Activated T-helper 2 cell treated with anti-CD3 and anti-CD28 coated beads, Interferon-gamma antibody, Interleukin-2, Interleukin-4, amounts not matched to agents 10 μg/mL and 5 μg/mL and 100 μg/mL, durations not matched to agents 14 hours and 24 hours and 36 hours (primary cell): Measurements from ENCODE around the gene ZNF780A. TPM values are rescaled to one million over a fixed set of nuclear protein-coding genes. Genes with fewer than 3 reads are reported as not detected.

Source experiments
- DNase-seq: peaks from one replicate; pipeline ENCODE4 v3.0.0; 2021; ENCODE audit warnings: low spot score
- H3K27ac Mint-ChIP-seq: one replicate; pipeline ENCODE4 v1.8.0; 2021; ENCODE audit warnings: mixed read lengths
- H3K27me3 Mint-ChIP-seq: one replicate; pipeline ENCODE4 v1.8.0; 2021; ENCODE audit warnings: low read depth, mixed read lengths
- H3K36me3 Mint-ChIP-seq: one replicate; pipeline ENCODE4 v1.8.0; 2021; ENCODE audit warnings: low read depth, mixed read lengths
- H3K4me1 Mint-ChIP-seq: one replicate; pipeline ENCODE4 v1.8.0; 2021; ENCODE audit warnings: low read depth, mixed read lengths
- H3K4me3 Mint-ChIP-seq: one replicate; pipeline ENCODE4 v1.8.0; 2021; ENCODE audit warnings: low read depth, mild to moderate bottlenecking, moderate library complexity, mixed read lengths
- H3K9me3 Mint-ChIP-seq: one replicate; pipeline ENCODE4 v1.8.0; 2021; ENCODE audit warnings: mixed read lengths
- intact Hi-C: fragments of 100-400 bp; cut with micrococcal nuclease; formaldehyde crosslinking; loops from one replicate; pipeline ENCODE4 v1.15.1; 2023
- total RNA-seq: library from RNA; stranded (reverse); gene quantifications from 2 replicates; pipeline ENCODE4 v1.2.3, GENCODE V29; 2022

Gene ZNF780A
- total RNA-seq, 1 donor from 2014 or later: 19.9 TPM

DNA sequence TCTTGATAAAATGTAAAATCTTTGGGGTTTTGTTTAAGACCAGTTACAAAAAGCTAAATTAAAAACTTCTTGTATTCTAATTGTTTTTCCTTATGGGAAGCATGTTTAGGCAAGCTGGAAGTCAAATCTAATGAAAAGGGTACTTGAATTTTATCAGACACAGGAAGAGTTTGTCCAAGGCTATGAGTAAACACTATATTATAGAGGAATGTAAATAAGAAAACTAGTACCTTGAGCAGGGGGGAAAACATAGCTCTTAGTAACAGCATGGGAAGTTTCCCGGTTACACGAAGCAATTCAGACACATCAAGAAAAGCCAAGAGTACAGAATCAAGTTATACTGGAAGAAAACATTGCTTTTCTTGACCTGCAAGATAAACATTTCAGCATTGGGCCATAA is 19.8 kb upstream of the ZNF780A start:
- H3K9me3 Mint-ChIP-seq: peaks cover 5% of the 10 kb centered on the region
- no peak overlapping the region for H3K27ac Mint-ChIP-seq
- intact Hi-C loops: no loop called here
- H3K4me1 Mint-ChIP-seq: no peaks in the 10 kb centered on the region
- no peaks in the 10 kb centered on the region for H3K36me3 Mint-ChIP-seq
- no peaks in the 10 kb centered on the region for H3K27me3 Mint-ChIP-seq
- no peak overlapping the region for H3K4me3 Mint-ChIP-seq
- DNase-seq: no peak

DNA sequence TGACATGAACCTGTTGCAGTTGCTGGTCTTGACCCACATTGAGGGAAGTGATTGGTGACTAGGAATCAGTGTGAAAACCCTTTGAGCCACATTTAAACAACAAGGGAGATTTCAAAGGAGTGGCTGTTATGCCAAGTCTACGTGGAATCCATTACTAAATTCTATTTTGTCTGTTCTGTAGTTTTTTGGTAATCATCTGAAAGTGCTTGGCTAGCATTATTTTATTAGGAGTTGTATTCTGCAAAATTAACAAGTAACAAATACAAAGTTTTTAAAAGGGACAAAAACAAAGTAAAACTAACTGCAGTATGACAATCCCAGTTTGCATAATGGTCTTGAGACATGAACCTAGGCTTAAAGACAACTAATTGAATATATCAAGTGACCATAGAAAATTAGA is 14.0 kb upstream of the ZNF780A start:
- Mint-ChIP-seq H3K9me3 (peaks cover 5% of the 10 kb centered on the region), H3K4me3 (no peak overlapping the region), H3K27me3 (no peaks in the 10 kb centered on the region), H3K27ac (no peak overlapping the region), H3K36me3 (no peaks in the 10 kb centered on the region), H3K4me1 (no peaks in the 10 kb centered on the region)
- no peak for DNase-seq
- intact Hi-C loops: no loop called here

DNA sequence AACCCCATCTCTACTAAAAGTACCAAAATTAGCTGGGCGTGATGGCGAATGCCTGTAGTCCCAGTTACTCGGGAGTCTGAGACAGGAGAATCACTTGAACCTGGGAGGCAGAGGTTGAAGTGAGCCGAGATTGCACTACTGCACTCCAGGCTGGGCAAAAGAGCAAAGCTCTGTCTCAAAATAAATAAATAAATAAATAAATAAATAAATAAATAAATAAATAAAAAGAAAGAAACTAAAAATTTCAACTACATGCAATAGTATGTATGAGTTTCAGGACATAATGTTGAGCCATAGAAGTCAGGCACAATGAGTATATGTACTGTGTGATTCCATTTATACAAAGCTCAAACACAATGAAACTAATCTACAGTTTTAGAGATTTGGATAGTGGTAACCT is 12.9 kb upstream of the ZNF780A start:
- Mint-ChIP-seq H3K4me3 (no peak overlapping the region), H3K27ac (no peak overlapping the region), H3K4me1 (no peaks in the 10 kb centered on the region), H3K27me3 (peaks cover 5% of the 10 kb centered on the region), H3K9me3 (peaks cover 5% of the 10 kb centered on the region), H3K36me3 (no peaks in the 10 kb centered on the region)
- DNase-seq: no peak
- intact Hi-C loops: no loop called here

DNA sequence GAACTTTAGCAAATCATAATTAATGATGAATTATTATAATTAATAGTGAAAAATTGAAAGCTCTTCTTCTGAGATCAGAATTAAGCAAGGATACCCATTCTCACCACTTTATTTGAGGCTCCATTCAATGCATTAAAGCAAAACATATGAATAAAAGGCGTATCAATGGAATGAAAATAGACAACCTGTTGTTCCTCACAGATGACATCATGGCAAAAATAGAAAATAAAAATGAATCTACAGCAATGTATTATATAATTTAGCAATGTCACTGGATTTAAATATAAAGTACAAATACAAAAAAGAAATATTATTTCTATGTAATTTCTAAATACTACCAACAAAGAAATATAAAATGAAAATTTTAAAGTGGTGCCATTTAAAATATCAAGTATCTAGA is 11.1 kb upstream of the ZNF780A start:
- Mint-ChIP-seq H3K4me1 (no peaks in the 10 kb centered on the region), H3K27ac (no peak overlapping the region), H3K36me3 (no peaks in the 10 kb centered on the region), H3K4me3 (no peak overlapping the region), H3K9me3 (peaks cover 5% of the 10 kb centered on the region), H3K27me3 (peaks cover 12% of the 10 kb centered on the region)
- DNase-seq: no peak
- intact Hi-C loops: no loop called here

DNA sequence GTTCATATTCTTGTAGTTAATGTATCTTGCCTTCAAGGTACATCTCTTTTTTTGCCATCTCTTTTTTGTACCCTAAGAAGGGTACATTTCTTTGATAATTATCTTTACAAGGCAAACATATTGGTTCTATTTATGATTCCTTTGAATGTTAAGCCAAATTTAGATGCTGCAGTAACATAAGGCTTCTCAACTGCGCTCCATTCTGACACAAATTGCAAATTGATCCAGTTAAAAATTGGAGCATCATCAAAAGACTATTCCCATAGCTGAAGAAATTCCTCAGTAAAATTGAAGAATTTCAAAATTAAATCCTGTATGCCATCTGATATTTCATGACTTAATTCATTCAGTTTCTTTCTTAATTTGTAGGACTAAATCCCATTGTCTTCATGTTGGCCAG is 2.7 kb upstream of the ZNF780A start:
- H3K4me1 Mint-ChIP-seq: peaks cover 23% of the 10 kb centered on the region

DNA sequence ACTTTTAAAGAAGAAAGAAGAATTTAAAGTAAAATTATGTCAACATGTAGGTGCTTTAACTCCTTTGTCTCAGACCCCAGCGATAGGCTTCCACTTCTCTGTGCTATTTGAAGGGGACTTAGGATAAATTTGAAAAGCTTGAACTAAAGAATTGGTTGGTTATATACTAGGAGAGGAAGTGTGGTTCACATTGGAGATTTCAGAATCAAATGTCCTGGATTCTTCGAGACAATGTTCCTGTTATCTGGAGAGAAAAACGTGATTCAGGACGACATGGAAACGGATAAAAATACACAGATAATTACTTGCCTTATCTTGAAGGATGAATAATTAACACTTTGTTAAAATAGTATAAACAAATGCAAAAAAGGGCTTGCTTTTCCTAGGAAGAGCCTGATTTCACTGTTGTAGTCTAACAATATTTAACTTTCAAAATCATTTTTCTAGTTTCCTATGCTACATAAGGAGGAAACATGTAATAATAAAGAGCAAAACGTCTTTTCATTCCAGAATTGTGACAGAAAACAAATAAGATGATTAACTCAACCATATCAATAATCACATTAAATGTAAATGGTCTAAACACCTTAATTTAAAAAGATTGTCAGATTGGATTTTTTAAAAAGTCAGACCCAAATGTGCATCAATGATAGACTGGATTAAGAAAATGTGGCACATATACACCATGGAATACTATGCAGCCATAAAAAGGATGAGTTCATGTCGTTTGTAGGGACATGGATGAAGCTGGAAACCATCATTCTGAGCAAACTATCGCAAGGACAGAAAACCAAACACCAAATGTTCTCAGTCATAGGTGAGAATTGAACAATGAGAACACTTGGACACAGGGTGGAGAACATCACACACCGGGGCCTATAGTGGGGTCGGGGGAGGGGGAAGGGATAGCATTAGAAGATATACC is 724 bp upstream of the ZNF780A start:
- peaks cover 20% of the 10 kb centered on the region for H3K9me3 Mint-ChIP-seq
- peak overlapping the region; percentile 98 for H3K27ac Mint-ChIP-seq
- peaks cover 28% of the 10 kb centered on the region for H3K36me3 Mint-ChIP-seq
- no peak for DNase-seq
- peaks cover 25% of the 10 kb centered on the region for H3K4me1 Mint-ChIP-seq
- intact Hi-C loops: no loop called here
- peak overlapping the region; percentile 99 for H3K4me3 Mint-ChIP-seq
- H3K27me3 Mint-ChIP-seq: peaks cover 9% of the 10 kb centered on the region

More for the DNA sequence above, 2.7 kb upstream of the ZNF780A start:
- H3K4me3 Mint-ChIP-seq: no peak overlapping the region
- intact Hi-C loops: no loop called here
- H3K9me3 Mint-ChIP-seq: peaks cover 10% of the 10 kb centered on the region
- peaks cover 14% of the 10 kb centered on the region for H3K36me3 Mint-ChIP-seq
- H3K27ac Mint-ChIP-seq: no peak overlapping the region
- DNase-seq: no peak
- H3K27me3 Mint-ChIP-seq: peaks cover 16% of the 10 kb centered on the region

DNA sequence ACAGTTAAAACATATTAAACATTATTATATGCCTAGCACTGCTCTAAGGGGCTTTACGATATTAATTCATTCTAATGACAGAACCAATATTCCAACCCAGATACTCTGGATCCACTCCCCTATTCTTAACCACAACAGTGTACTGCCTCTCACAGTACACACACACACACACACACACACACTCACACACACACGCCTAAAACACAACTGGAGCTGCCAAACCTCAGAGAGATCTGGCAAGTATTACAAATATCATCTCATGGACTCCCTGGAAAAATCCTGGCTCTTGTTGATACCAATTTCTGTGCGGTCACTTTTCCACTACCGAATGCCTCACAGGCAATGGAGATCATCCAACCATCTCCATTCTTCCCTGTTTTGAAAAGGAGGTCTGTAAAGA is 1.3 kb downstream of the ZNF780A start:
- peaks cover 24% of the 10 kb centered on the region for H3K4me1 Mint-ChIP-seq
- peak overlapping the region; percentile 99 for H3K4me3 Mint-ChIP-seq
- peaks cover 7% of the 10 kb centered on the region for H3K27me3 Mint-ChIP-seq
- intact Hi-C loops: no loop called here
- no peak overlapping the region for H3K27ac Mint-ChIP-seq
- peaks cover 16% of the 10 kb centered on the region for H3K9me3 Mint-ChIP-seq
- no peak for DNase-seq
- peaks cover 36% of the 10 kb centered on the region for H3K36me3 Mint-ChIP-seq

DNA sequence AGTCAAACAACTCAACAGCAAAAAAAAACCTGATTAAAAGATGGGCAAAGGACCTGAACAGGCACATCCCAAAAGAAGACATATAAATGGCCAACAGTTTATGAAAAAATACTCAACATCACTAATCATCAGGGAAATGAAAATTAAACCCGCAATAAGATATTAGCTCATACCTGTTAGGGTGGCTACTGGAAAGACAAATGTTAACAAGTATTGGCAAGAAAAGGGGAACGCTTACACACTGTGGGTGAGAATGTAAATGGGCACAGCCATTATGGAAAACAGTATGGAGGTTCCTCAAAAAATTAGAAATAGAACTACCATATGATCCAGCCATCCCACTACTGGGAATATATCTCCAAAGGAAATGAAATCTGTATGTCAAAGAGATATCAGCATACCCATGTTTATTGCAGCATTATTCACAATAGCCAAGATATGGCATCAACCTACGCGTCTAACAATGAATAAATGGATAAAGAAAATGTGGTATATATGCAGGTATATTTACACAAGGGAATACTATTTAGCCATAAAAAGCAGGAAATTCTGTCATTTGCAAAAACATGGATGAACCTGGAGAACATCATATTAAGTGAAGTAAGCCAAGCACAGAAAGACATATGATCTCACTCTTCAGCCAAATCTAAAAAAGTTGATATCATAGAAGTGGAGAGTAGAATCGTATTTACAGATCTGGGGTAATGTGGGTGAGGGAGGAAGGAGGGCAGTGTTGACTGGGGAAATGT is 2.3 kb downstream of the ZNF780A start:
- Mint-ChIP-seq H3K36me3 (peaks cover 42% of the 10 kb centered on the region), H3K27me3 (peaks cover 6% of the 10 kb centered on the region), H3K4me1 (peaks cover 23% of the 10 kb centered on the region), H3K4me3 (peak overlapping the region; percentile 47), H3K27ac (no peak overlapping the region), H3K9me3 (peaks cover 16% of the 10 kb centered on the region)
- intact Hi-C loops: no loop called here
- no peak for DNase-seq

DNA sequence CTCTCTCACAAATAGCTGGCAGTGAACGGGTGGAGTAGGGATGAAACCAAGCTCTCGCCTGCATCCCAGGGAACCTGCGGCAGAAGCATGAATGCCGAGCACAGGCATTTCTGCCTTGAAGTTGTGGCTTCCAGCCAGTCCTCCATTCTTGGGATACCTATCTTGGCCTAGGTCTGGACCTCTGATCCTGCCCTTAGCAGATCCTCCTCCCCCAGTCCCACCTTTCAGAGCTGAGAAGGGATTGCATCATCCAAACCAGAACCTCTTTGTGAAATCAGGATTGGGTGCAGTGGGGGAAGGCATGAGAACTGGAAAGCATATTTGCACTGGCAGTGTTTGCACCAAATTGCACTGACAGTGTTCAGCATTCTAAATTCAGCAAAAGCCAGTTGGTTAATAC is 5.8 kb downstream of the ZNF780A start:
- intact Hi-C loops: no loop called here
- Mint-ChIP-seq H3K27ac (no peak overlapping the region), H3K27me3 (no peaks in the 10 kb centered on the region), H3K36me3 (peaks cover 77% of the 10 kb centered on the region), H3K4me1 (peaks cover 15% of the 10 kb centered on the region), H3K4me3 (no peak overlapping the region), H3K9me3 (peaks cover 25% of the 10 kb centered on the region)
- DNase-seq: no peak

DNA sequence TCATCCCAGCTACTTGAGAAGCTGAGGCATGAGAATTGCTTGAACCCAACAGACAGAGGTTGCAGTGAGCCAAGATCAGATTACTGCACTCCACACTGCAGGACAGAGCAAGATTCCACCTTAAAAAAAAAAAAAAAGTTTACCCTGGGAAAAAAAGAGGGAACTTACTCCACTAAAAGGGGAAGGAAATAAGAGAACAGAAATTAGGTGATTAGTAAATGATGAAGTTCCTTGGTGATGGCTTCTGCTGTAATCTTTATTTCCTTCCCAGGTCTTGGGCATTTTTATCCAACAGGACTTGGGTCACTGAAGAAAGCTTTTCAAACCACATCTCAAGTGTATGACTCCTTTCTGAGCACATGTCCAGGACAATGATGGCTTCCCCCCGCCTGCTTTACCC is 9.3 kb downstream of the ZNF780A start:
- Mint-ChIP-seq H3K36me3 (peaks cover 84% of the 10 kb centered on the region), H3K4me3 (no peak overlapping the region), H3K9me3 (peaks cover 45% of the 10 kb centered on the region), H3K27me3 (no peaks in the 10 kb centered on the region), H3K4me1 (no peaks in the 10 kb centered on the region), H3K27ac (no peak overlapping the region)
- intact Hi-C loops: no loop called here
- DNase-seq: no peak

DNA sequence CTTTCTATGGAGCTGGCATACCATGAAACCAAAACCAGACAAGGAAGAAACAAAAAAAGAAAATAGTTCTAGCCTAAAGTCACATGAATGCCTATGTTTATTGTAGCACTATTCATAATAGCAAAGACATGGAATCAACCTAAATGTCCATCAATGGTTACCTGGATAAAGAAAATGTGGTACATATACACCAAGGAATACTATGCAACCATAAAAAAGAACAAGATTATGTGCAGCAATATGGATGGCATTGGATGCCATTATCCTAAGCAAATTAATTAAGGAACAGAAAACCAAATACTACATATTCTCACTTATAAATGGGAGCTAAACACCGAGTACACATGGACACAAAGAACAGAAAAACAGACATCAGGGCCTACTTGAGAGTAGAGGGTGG is 10.5 kb downstream of the ZNF780A start:
- Mint-ChIP-seq H3K4me3 (no peak overlapping the region), H3K9me3 (peaks cover 56% of the 10 kb centered on the region), H3K4me1 (no peaks in the 10 kb centered on the region), H3K27ac (no peak overlapping the region), H3K36me3 (peaks cover 95% of the 10 kb centered on the region), H3K27me3 (no peaks in the 10 kb centered on the region)
- DNase-seq: no peak
- intact Hi-C loops: no loop called here

DNA sequence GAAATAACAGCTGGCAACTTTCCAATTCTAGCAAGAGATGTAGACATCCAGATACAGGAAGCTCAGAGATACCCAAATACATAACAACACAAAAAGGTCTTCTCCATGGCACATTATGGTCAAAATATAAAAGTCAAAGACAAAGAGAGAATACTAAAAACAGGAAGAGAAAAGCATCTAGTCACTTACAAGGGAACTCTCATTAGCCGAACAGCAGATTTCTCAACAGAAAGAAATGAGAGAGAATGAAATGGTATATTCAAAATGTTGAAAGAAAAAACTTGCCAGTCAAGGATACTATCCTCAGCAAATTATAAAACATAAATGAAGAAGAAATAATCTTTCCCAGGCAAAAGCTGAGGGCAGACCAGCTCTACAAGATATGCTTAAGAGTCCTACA is 12.4 kb downstream of the ZNF780A start:
- DNase-seq: no peak
- intact Hi-C loops: no loop called here
- peaks cover 100% of the 10 kb centered on the region for H3K36me3 Mint-ChIP-seq
- no peak overlapping the region for H3K4me3 Mint-ChIP-seq
- no peaks in the 10 kb centered on the region for H3K4me1 Mint-ChIP-seq
- H3K27ac Mint-ChIP-seq: no peak overlapping the region
- peaks cover 73% of the 10 kb centered on the region for H3K9me3 Mint-ChIP-seq
- no peaks in the 10 kb centered on the region for H3K27me3 Mint-ChIP-seq

DNA sequence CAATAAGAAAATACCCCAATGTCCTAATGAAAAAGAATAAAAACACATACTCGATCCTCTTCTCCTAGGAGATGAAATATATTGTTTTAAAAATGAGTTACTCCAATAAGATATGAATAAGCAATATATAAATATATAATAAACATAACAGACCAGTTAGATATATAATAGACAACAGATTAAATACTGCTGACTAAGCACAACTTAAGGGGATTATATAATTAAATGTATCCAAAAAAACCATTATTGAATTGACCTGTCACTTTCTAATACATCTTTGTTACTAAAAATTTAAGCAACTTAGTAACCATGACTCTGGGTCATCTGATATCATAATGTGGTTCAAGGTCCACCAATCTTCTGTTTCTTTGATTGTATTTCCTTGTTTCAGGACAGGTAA is 20.7 kb downstream of the ZNF780A start:
- intact Hi-C loops: no loop called here
- no peaks in the 10 kb centered on the region for H3K4me1 Mint-ChIP-seq
- no peaks in the 10 kb centered on the region for H3K27me3 Mint-ChIP-seq
- no peak for DNase-seq
- no peak overlapping the region for H3K27ac Mint-ChIP-seq
- peaks cover 76% of the 10 kb centered on the region for H3K9me3 Mint-ChIP-seq
- peaks cover 58% of the 10 kb centered on the region for H3K36me3 Mint-ChIP-seq
- H3K4me3 Mint-ChIP-seq: no peak overlapping the region
